HepG2 (cell line): ENCODE results near the gene SPTBN4. TPM values are rescaled to one million over a fixed set of nuclear protein-coding genes. Genes with fewer than 3 reads are reported as not detected.

Source experiments
- HNRNPK ChIP-seq: fragments of 200-400 bp; formaldehyde crosslinking; IDR thresholded peaks from 2 replicates; pipeline ENCODE4 v1.6.1; 2018; ENCODE audit warnings: low read length, low read depth, moderate library complexity, mild to moderate bottlenecking; ENCODE audit not compliant: poor library complexity, severe bottlenecking
- KDM4B ChIP-seq: sonication (generic); formaldehyde crosslinking; IDR thresholded peaks from 2 replicates; pipeline ENCODE4 v1.4.0; 2020; ENCODE audit warnings: missing genetic modification reagents
- PRDM15 ChIP-seq: sonication (generic); formaldehyde crosslinking; IDR thresholded peaks from 2 replicates; pipeline ENCODE4 v1.4.0; 2020; ENCODE audit warnings: missing genetic modification reagents
- RARG ChIP-seq: sonication (generic); formaldehyde crosslinking; IDR thresholded peaks from 2 replicates; pipeline ENCODE4 v1.4.0; 2020; ENCODE audit warnings: low read depth, mild to moderate bottlenecking, missing genetic modification reagents
- STAT6 ChIP-seq: sonication (generic); formaldehyde crosslinking; IDR thresholded peaks from 2 replicates; pipeline ENCODE4 v1.4.0; 2020; ENCODE audit warnings: missing genetic modification reagents, mild to moderate bottlenecking, borderline replicate concordance
- TFDP2 ChIP-seq: sonication (generic); formaldehyde crosslinking; IDR thresholded peaks from 2 replicates; pipeline ENCODE4 v1.4.0; 2020; ENCODE audit warnings: missing genetic modification reagents
- ZBTB34 ChIP-seq: sonication (generic); formaldehyde crosslinking; IDR thresholded peaks from 2 replicates; pipeline ENCODE4 v1.8.0; 2022; ENCODE audit warnings: mild to moderate bottlenecking, missing genetic modification reagents
- ZFYVE20 ChIP-seq: sonication (generic); formaldehyde crosslinking; IDR thresholded peaks from 2 replicates; pipeline ENCODE4 v1.8.0; 2023; ENCODE audit warnings: low read depth, mild to moderate bottlenecking, moderate library complexity, missing genetic modification reagents, borderline replicate concordance
- ZNF180 ChIP-seq: sonication (generic); formaldehyde crosslinking; IDR thresholded peaks from 2 replicates; pipeline ENCODE4 v1.4.0; 2020; ENCODE audit warnings: low read depth, missing genetic modification reagents, borderline replicate concordance
- ZNF362 ChIP-seq: sonication (generic); formaldehyde crosslinking; IDR thresholded peaks from 2 replicates; pipeline ENCODE4 v1.4.0; 2020; ENCODE audit warnings: missing genetic modification reagents, mild to moderate bottlenecking, borderline replicate concordance
- polyA plus RNA-seq, 8 experiments: library from polyadenylated mRNA; depleted of rRNA in 3 of 8; stranded (reverse) in 7 of 8; unstranded in 1 of 8; fragments of >200 nt; fragmentation: Illumina TruSeq in 4 of 8; extraction: Trizol in 4 of 8; gene quantifications; 2 replicates each; pipeline versions ENCODE4 v1.2.1 to v1.2.3, GENCODE V29; 2011 to 2016; ENCODE audit warnings: low read depth in 4 of 8, missing spikeins in 1 of 8, mixed read lengths in 1 of 8; ENCODE audit not compliant: insufficient read depth in 1 of 8
- total RNA-seq, 5 experiments: library from RNA; depleted of rRNA; stranded (reverse); fragments of >200 nt; fragmentation: Illumina TruSeq; extraction: Trizol; gene quantifications; 2 replicates each; pipeline ENCODE4 v1.2.3, GENCODE V29; 2016; ENCODE audit warnings: low read depth in 1 of 5

SPTBN4 gene
- total and polyA plus RNA-seq, 2 of the 13 experiments (the other 11 are each of a cell fraction or from before 2014, with no cell fraction given), result 0.11 TPM

- TF ChIP-seq PRDM15 (CRISPR knock-in tag) (peak; percentile 88), ZFYVE20 (CRISPR knock-in tag) (no peak), ZNF362 (CRISPR knock-in tag) (no peak), KDM4B (CRISPR knock-in tag) (peak; percentile 86; the same call in 1 of the 2 replicates), TFDP2 (CRISPR knock-in tag) (peak; percentile 55; the same call in 1 of the 2 replicates), ZBTB34 (CRISPR knock-in tag) (no peak; the same call in 1 of the 2 replicates), HNRNPK (peak; percentile 100), RARG (CRISPR knock-in tag) (no peak), STAT6 (CRISPR knock-in tag) (0 out of 2 replicates have a peak, but pooled peaks have one; percentile 48), ZNF180 (CRISPR knock-in tag) (no peak)
These were observed 136.8 kb downstream of the SPTBN4 start (continued) for GRCh38 chr19:40603389-40604170.
